Fibroblast of villous mesenchyme (primary cell): ENCODE data around the gene C1orf174. TPM values are rescaled to one million over a fixed set of nuclear protein-coding genes. Genes with fewer than 3 reads are reported as not detected.
A peak's percentile ranks its signal among the peaks of the same experiment; 100 is the strongest.

ENCODE experiments used
- DNase-seq: peaks from one replicate; pipeline ENCODE4 v3.0.0-alpha.2; 2010; ENCODE audit warnings: low read depth
- H3K4me3 ChIP-seq: 2 replicates; pipeline ENCODE4 v1.5.1; 2011; ENCODE audit warnings: low read depth, mild to moderate bottlenecking, low read length
- CTCF ChIP-seq: IDR thresholded peaks from 2 replicates; pipeline ENCODE4 v1.5.1; 2012; ENCODE audit warnings: low read depth, mild to moderate bottlenecking, low read length; ENCODE audit not compliant: insufficient read depth
- total RNA-seq: library from RNA; depleted of rRNA; stranded (reverse); fragments of >200 nt; gene quantifications from 2 replicates; pipeline ENCODE4 v1.2.3, GENCODE V29; 2012

Gene C1orf174
- total RNA-seq, 1 donor: 31.1 TPM

- TF ChIP-seq CTCF: no peak
- no peak overlapping the region for H3K4me3 ChIP-seq
- no peak for DNase-seq
Observed at GRCh38 chr1:3908886-3909517, 8.9 kb upstream of the C1orf174 start.

- no peak for DNase-seq
- TF ChIP-seq CTCF: no peak
- no peak overlapping the region for H3K4me3 ChIP-seq
Observed at GRCh38 chr1:3907621-3908165, 7.6 kb upstream of the C1orf174 start.

- TF ChIP-seq CTCF: peak; percentile 5
- DNase-seq: peak; percentile 15
- H3K4me3 ChIP-seq: no peak overlapping the region
Observed at GRCh38 chr1:3907031-3907534, 7.0 kb upstream of the C1orf174 start.

- no peak overlapping the region for H3K4me3 ChIP-seq
- TF ChIP-seq CTCF: no peak
- no peak for DNase-seq
Observed at GRCh38 chr1:3906672-3907020, 6.6 kb upstream of the C1orf174 start.

GRCh38 chr1:3905953-3906671 is 6.0 kb upstream of the C1orf174 start:
- no peak overlapping the region for H3K4me3 ChIP-seq
- no peak for TF ChIP-seq CTCF
- DNase-seq: no peak

- DNase-seq: no peak
- no peak overlapping the region for H3K4me3 ChIP-seq
- no peak for TF ChIP-seq CTCF
Observed at GRCh38 chr1:3905266-3905952, 5.3 kb upstream of the C1orf174 start.
